ENCODE results near the gene UBE2K. TPM values are rescaled to one million over a fixed set of nuclear protein-coding genes. Genes with fewer than 3 reads are reported as not detected.
"Not testable (repeated sequence)": the region's sequence is repeated elsewhere in the genome, so short reads cannot be mapped to it uniquely, and the experiment has no call there.

UBE2K gene
- polyA plus RNA-seq, 12 donors = 43.4 to 60.8 (median 53.0) TPM; not detected in 1

GRCh38 chr4:39681003-39681402, 16.9 kb upstream of the UBE2K start:
- DNase-seq = not testable (repeated sequence)

- no peak for DNase-seq
Observed at GRCh38 chr4:39682138-39682537, 15.8 kb upstream of the UBE2K start.

GRCh38 chr4:39685990-39686389, 11.9 kb upstream of the UBE2K start:
- DNase-seq = no peak

- DNase-seq = no peak
Observed at GRCh38 chr4:39687014-39687413, 10.9 kb upstream of the UBE2K start.

GRCh38 chr4:39689970-39690369, 8.0 kb upstream of the UBE2K start:
- DNase-seq = no peak

- DNase-seq = peak; percentile 69
Observed at GRCh38 chr4:39698424-39699009, 581 bp downstream of the UBE2K start.

GRCh38 chr4:39699687-39700409, 1.9 kb downstream of the UBE2K start:
- DNase-seq = no peak

GRCh38 chr4:39700554-39700953, 2.6 kb downstream of the UBE2K start:
- DNase-seq = no peak

GRCh38 chr4:39702716-39703115, 4.8 kb downstream of the UBE2K start:
- DNase-seq = no peak

- not testable (repeated sequence) for DNase-seq
Observed at GRCh38 chr4:39704789-39705188, 6.9 kb downstream of the UBE2K start.

GRCh38 chr4:39706334-39706733, 8.4 kb downstream of the UBE2K start:
- no peak for DNase-seq

GRCh38 chr4:39706741-39707511, 9.0 kb downstream of the UBE2K start:
- DNase-seq = no peak

GRCh38 chr4:39710098-39710896, 12.4 kb downstream of the UBE2K start:
- DNase-seq = no peak

GRCh38 chr4:39712819-39713607, 15.1 kb downstream of the UBE2K start:
- DNase-seq = no peak

- DNase-seq = no peak
Observed at GRCh38 chr4:39713691-39714090, 15.8 kb downstream of the UBE2K start.

GRCh38 chr4:39714166-39714565, 16.2 kb downstream of the UBE2K start:
- DNase-seq = no peak

- no peak for DNase-seq
Observed at GRCh38 chr4:39715788-39716187, 17.9 kb downstream of the UBE2K start.

GRCh38 chr4:39716356-39716755, 18.4 kb downstream of the UBE2K start:
- no peak for DNase-seq

GRCh38 chr4:39717743-39718142, 19.8 kb downstream of the UBE2K start:
- not testable (repeated sequence) for DNase-seq

GRCh38 chr4:39718366-39719323, 20.7 kb downstream of the UBE2K start:
- DNase-seq = no peak
